ENCODE measurements around the gene RRAS2.

Gene RRAS2

DNA sequence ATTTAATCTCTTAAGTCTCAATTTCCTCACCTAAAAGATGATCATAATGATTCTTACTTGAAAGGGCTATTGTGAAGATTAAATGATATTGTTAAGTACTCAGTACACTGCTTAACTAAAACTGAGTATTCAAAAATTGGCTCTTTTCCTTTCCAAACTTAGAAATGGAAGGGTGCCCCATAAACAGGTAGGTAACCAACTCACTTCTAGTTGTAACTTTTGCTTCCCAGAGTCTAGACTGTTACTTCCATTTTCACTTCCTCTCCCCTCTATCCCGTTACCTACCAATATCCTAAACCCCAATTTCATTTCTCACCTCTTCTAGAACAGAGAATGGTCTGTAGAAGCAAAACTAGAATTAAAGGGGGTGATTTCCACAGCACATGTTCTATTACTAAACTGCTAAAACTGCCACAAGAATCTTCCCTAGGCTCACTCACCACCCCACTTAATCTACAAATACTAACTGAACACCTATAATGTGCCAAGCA is 50.0 kb downstream of the RRAS2 start:
- H3K4me2 ChIP-seq (ENCODE audit: insufficient read depth, low read length), result no peak overlapping the region
- peaks cover 66% of the 10 kb centered on the region for H4K20me1 ChIP-seq (ENCODE audit: insufficient read depth, low read length)
- H3K36me3 ChIP-seq (ENCODE audit: insufficient read depth, low read length), result no peaks in the 10 kb centered on the region
- H3K27ac ChIP-seq (ENCODE audit: low read length), result no peak overlapping the region
- H3K9ac ChIP-seq (ENCODE audit: low read depth, low read length), result no peak overlapping the region
- H3K4me1 ChIP-seq (ENCODE audit: insufficient read depth, low read length), result peaks cover 17% of the 10 kb centered on the region
- peaks cover 98% of the 10 kb centered on the region for H3K79me2 ChIP-seq (ENCODE audit: insufficient read depth, low read length)
- H3K9me3 ChIP-seq (ENCODE audit: insufficient read depth, low read length, severe bottlenecking), result no peaks in the 10 kb centered on the region
- DNase-seq (no peak), ATAC-seq (ENCODE audit: insufficient read depth, low read depth) (no peak)
- TF ChIP-seq EZH2 (IDR thresholded peaks at IDR 0.05; ENCODE audit: borderline replicate concordance, low read depth, low read length, severe bottlenecking), result no peak
- TF ChIP-seq, protein P1, sequence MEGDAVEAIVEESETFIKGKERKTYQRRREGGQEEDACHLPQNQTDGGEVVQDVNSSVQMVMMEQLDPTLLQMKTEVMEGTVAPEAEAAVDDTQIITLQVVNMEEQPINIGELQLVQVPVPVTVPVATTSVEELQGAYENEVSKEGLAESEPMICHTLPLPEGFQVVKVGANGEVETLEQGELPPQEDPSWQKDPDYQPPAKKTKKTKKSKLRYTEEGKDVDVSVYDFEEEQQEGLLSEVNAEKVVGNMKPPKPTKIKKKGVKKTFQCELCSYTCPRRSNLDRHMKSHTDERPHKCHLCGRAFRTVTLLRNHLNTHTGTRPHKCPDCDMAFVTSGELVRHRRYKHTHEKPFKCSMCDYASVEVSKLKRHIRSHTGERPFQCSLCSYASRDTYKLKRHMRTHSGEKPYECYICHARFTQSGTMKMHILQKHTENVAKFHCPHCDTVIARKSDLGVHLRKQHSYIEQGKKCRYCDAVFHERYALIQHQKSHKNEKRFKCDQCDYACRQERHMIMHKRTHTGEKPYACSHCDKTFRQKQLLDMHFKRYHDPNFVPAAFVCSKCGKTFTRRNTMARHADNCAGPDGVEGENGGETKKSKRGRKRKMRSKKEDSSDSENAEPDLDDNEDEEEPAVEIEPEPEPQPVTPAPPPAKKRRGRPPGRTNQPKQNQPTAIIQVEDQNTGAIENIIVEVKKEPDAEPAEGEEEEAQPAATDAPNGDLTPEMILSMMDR (IDR thresholded peaks at IDR 0.05; ENCODE audit: borderline replicate concordance, extremely low read depth, low read length, poor library complexity, severe bottlenecking), result no peak
- no peak overlapping the region for H2AFZ ChIP-seq (ENCODE audit: low read depth, low read length)
- no peaks in the 10 kb centered on the region for H3K27me3 ChIP-seq (ENCODE audit: insufficient read depth, low read length, poor library complexity)
- H3K4me3 ChIP-seq (ENCODE audit: low read depth in 1 of 2, low read length in 2 of 2), result no peak overlapping the region

DNA sequence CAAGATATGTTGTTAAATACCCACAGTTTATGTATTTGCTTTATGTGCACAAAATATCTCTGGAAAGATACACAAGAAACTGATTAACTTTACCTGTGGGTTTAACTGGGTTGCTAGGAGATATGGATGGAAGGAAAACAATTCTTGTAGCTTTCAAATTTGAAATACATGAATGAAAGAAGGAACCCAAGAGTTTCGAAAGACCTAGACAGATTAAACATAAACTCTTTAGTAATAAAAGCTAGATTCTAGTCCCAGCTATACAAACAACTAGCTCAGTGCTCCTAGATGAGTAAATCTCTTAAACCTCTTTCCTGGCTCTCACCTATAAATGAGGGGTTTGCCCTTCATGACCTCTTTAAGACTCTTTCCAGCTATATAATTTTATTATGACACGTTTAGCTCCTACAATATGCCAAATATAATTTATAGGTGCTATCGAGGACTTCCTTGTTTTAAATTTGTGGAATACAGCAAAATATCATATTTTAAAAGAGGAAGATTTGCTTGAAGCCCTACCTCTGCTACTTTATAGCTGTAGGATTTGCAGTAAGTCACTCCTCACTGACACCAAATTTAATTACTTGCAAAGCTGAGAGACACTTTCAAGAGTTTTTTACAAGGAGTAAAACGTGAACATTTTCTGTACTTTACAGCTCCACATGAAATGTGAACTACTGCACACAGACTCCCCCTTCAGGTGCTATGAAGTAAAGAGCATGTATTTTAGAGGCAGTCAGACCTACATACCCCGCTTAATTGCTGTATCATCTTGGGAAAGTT is 50.7 kb downstream of the RRAS2 start:
- peaks cover 67% of the 10 kb centered on the region for H4K20me1 ChIP-seq (ENCODE audit: insufficient read depth, low read length)
- no peaks in the 10 kb centered on the region for H3K36me3 ChIP-seq (ENCODE audit: insufficient read depth, low read length)
- TF ChIP-seq, protein P1 (IDR thresholded peaks at IDR 0.05; ENCODE audit: borderline replicate concordance, extremely low read depth, low read length, poor library complexity, severe bottlenecking), result peak; percentile 71
- no peak for TF ChIP-seq EZH2 (IDR thresholded peaks at IDR 0.05; ENCODE audit: borderline replicate concordance, low read depth, low read length, severe bottlenecking)
- H2AFZ ChIP-seq (ENCODE audit: low read depth, low read length), result no peak overlapping the region
- no peaks in the 10 kb centered on the region for H3K27me3 ChIP-seq (ENCODE audit: insufficient read depth, low read length, poor library complexity)
- H3K27ac ChIP-seq (ENCODE audit: low read length), result no peak overlapping the region
- H3K4me3 ChIP-seq (ENCODE audit: low read depth in 1 of 2, low read length in 2 of 2), result no peak overlapping the region
- ATAC-seq (ENCODE audit: insufficient read depth, low read depth) (peak; percentile 78), DNase-seq (no peak)
- no peak overlapping the region for H3K4me2 ChIP-seq (ENCODE audit: insufficient read depth, low read length)
- no peak overlapping the region for H3K9ac ChIP-seq (ENCODE audit: low read depth, low read length)
- H3K9me3 ChIP-seq (ENCODE audit: insufficient read depth, low read length, severe bottlenecking), result no peaks in the 10 kb centered on the region
- peaks cover 98% of the 10 kb centered on the region for H3K79me2 ChIP-seq (ENCODE audit: insufficient read depth, low read length)
- H3K4me1 ChIP-seq (ENCODE audit: insufficient read depth, low read length), result peaks cover 14% of the 10 kb centered on the region

DNA sequence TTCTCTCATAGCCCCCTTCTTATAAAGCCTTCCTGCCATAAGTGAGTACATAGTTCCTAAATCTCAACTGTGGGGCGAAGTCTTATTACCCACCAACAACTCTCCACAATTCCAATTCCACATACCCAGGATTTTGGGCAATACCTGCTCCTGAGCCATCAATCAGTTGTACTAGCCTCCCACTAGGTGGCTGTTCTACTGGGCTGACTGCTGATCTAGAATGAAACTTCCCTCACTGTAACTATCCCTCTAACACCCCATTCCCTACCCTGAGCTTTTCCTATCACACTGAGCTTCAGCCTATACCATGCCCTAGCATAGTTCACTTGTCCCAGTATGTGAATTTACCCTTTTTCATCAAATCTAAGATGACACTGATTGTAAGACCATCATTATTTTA is 52.5 kb downstream of the RRAS2 start:
- Histone ChIP-seq H3K36me3 (ENCODE audit: insufficient read depth, low read length) (no peaks in the 10 kb centered on the region), H3K27ac (ENCODE audit: low read length) (no peak overlapping the region), H3K4me1 (ENCODE audit: insufficient read depth, low read length) (peaks cover 12% of the 10 kb centered on the region; the same call in 1 of the 2 replicates), H4K20me1 (ENCODE audit: insufficient read depth, low read length) (peaks cover 61% of the 10 kb centered on the region), H3K9me3 (ENCODE audit: insufficient read depth, low read length, severe bottlenecking) (no peaks in the 10 kb centered on the region), H3K27me3 (ENCODE audit: insufficient read depth, low read length, poor library complexity) (no peaks in the 10 kb centered on the region), H3K79me2 (ENCODE audit: insufficient read depth, low read length) (peaks cover 97% of the 10 kb centered on the region), H3K9ac (ENCODE audit: low read depth, low read length) (no peak overlapping the region), H2AFZ (ENCODE audit: low read depth, low read length) (no peak overlapping the region), H3K4me3 (ENCODE audit: low read depth in 1 of 2, low read length in 2 of 2) (no peak overlapping the region), H3K4me2 (ENCODE audit: insufficient read depth, low read length) (no peak overlapping the region)
- TF ChIP-seq, protein P1 (IDR thresholded peaks at IDR 0.05; ENCODE audit: borderline replicate concordance, extremely low read depth, low read length, poor library complexity, severe bottlenecking), result peak; percentile 10
- no peak for TF ChIP-seq EZH2 (IDR thresholded peaks at IDR 0.05; ENCODE audit: borderline replicate concordance, low read depth, low read length, severe bottlenecking)
- ATAC-seq (ENCODE audit: insufficient read depth, low read depth) (no peak), DNase-seq (no peak)

Data from DND-41 (cell line).